Measurements from ENCODE around the gene ZNF48. TPM values are rescaled to one million over a fixed set of nuclear protein-coding genes. Genes with fewer than 3 reads are reported as not detected.

Gene ZNF48
- total RNA-seq, 1 donor from 2014 or later, result 13.4 TPM

DNA sequence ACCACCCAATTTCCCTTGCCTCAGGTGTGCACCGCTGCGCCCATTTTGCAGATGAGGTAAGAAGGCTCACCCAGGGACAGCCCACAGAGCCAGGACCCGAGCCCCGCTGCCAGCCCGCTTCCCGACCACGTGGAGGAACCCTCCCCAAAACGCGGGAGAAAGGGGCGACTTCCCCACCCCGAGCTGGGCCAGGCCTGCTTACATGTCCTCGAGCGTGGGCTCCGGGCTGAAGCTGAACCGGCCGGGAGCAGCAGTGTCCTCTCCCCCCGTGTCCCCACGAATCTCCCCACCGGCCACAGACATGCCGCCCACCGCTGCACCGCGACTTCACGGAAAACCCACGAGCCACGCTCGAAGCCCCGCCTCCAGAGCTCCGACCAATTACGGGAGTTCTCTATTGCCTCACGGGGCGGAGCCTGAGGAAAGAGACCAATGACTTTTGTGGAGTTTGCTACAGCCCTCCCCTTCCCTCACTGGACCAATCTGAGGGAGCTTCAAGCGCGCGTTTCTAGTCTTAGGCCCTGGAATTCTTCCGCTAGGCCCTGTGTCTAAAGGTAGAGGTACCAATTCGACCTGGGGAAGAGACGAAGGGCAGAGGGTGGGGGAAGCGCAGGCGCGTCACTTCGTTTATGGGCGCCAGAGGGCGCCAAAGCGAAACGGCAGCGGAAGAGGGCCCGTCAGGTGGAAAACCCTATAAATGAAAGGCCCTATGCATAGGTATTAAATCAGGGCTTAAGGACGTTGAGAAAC is 34.6 kb downstream of the ZNF48 start, which contains the start of gene DCTPP1:
DCTPP1 (minus strand) TSS at position 353 of the 750 bp plus-strand sequence; CDS start at position 303, 50 bp downstream.
- Mint-ChIP-seq H3K36me3 (ENCODE audit: low read depth) (peaks cover 28% of the 10 kb centered on the region), H3K4me3 (ENCODE audit: low read depth) (no peak within 1 kb of the TSS), H3K9me3 (no peaks in the 10 kb centered on the region), H3K4me1 (ENCODE audit: low read depth) (peaks cover 20% of the 10 kb centered on the region), H3K27me3 (ENCODE audit: low read depth) (no peaks in the 10 kb centered on the region), H3K27ac (no peak within 1 kb of the TSS)
- DNase-seq (ENCODE audit: low spot score), result peak; percentile 96
- intact Hi-C loops (cut with micrococcal nuclease), result loop anchor here (1.0 to 5.0 kb wide), 9 partner anchors 15 to 228 kb away; partner anchors contain the start of genes FBRS, SEPHS2, ZNF689 and ZNF768

GRCh38 chr16:30430428-30430970 is 35.3 kb downstream of the ZNF48 start:
- no peaks in the 10 kb centered on the region for H3K27me3 Mint-ChIP-seq (ENCODE audit: low read depth)
- no peaks in the 10 kb centered on the region for H3K9me3 Mint-ChIP-seq
- no peak overlapping the region for H3K27ac Mint-ChIP-seq
- H3K4me1 Mint-ChIP-seq (ENCODE audit: low read depth), result peaks cover 23% of the 10 kb centered on the region
- intact Hi-C loops (cut with micrococcal nuclease), result loop anchor here (1.0 to 5.0 kb wide), 9 partner anchors 15 to 228 kb away; partner anchors contain the start of genes FBRS, SEPHS2, ZNF689 and ZNF768
- DNase-seq (ENCODE audit: low spot score), result no peak
- H3K36me3 Mint-ChIP-seq (ENCODE audit: low read depth), result peaks cover 27% of the 10 kb centered on the region
- H3K4me3 Mint-ChIP-seq (ENCODE audit: low read depth), result no peak overlapping the region

- no peak for DNase-seq (ENCODE audit: low spot score)
- H3K27ac Mint-ChIP-seq, result peak overlapping the region; percentile 78
- peaks cover 19% of the 10 kb centered on the region for H3K4me1 Mint-ChIP-seq (ENCODE audit: low read depth)
- intact Hi-C loops (cut with micrococcal nuclease), result loop anchor here (1.0 to 5.0 kb wide), 5 partner anchors 10 to 192 kb away; partner anchors contain the start of genes SEPHS2, ZNF689 and ZNF768
- no peaks in the 10 kb centered on the region for H3K27me3 Mint-ChIP-seq (ENCODE audit: low read depth)
- peak overlapping the region; percentile 19 for H3K4me3 Mint-ChIP-seq (ENCODE audit: low read depth)
- H3K36me3 Mint-ChIP-seq (ENCODE audit: low read depth), result no peaks in the 10 kb centered on the region
- no peaks in the 10 kb centered on the region for H3K9me3 Mint-ChIP-seq
Observed at GRCh38 chr16:30434852-30435251, 39.6 kb downstream of the ZNF48 start.

DNA sequence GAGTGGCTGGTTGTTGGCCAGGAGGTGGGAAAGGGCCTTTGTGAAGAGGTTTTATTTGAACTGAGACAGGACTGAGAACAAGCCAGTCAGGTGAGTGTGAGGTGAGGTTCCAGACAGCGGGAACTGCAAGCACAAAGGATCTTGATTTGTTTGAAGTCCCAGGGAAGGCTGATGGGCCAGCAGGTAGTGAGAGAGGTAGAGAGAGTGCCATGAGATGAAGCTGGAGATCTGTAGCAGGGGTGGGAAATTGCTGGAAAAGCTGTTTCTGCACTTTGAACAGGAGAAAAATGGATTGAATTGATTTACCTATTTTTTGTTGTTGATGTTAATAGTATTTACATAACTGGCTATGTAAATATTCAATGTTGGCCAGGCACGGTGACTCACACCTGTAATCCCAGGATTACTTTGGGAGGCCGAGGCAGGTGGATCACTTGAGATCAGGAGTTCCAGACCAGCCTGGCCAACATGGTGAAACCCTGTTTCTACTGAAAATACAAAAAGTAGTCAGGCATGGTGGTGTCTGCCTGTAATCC is 42.4 kb downstream of the ZNF48 start:
- Mint-ChIP-seq H3K27ac (no peak overlapping the region), H3K9me3 (no peaks in the 10 kb centered on the region), H3K27me3 (ENCODE audit: low read depth) (no peaks in the 10 kb centered on the region), H3K4me3 (ENCODE audit: low read depth) (no peak overlapping the region), H3K36me3 (ENCODE audit: low read depth) (peaks cover 3% of the 10 kb centered on the region), H3K4me1 (ENCODE audit: low read depth) (peaks cover 20% of the 10 kb centered on the region)
- no peak for DNase-seq (ENCODE audit: low spot score)
- intact Hi-C loops (cut with micrococcal nuclease), result no loop called here

DNA sequence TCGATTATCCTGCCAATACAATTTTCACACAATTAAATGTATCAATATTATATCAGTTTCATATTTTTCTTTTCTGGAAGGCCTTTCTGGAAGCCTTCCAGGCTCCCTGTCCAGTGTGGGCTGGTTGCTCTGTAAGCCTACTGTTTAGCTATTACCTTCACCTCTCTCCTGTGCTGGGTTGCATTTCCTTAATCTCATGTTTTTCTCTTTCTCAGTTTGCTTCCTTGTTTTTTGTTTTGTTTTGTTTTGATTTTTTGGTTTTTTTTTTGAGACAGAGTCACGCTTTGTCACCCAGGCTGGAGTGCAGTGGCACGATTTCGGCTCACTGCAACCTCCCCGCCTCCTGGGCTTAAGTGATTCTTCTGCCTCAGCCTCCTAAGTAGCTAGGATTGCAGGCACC is 43.6 kb downstream of the ZNF48 start:
- intact Hi-C loops (cut with micrococcal nuclease), result no loop called here
- no peak overlapping the region for H3K4me3 Mint-ChIP-seq (ENCODE audit: low read depth)

GRCh38 chr16:30439720-30440348 is 44.6 kb downstream of the ZNF48 start:
- H3K9me3 Mint-ChIP-seq, result no peaks in the 10 kb centered on the region
- DNase-seq (ENCODE audit: low spot score), result no peak
- H3K27ac Mint-ChIP-seq, result no peak overlapping the region
- H3K4me3 Mint-ChIP-seq (ENCODE audit: low read depth), result no peak overlapping the region
- no peaks in the 10 kb centered on the region for H3K27me3 Mint-ChIP-seq (ENCODE audit: low read depth)
- intact Hi-C loops (cut with micrococcal nuclease), result no loop called here
- peaks cover 24% of the 10 kb centered on the region for H3K36me3 Mint-ChIP-seq (ENCODE audit: low read depth)
- peaks cover 28% of the 10 kb centered on the region for H3K4me1 Mint-ChIP-seq (ENCODE audit: low read depth)

More for the DNA sequence above, 43.6 kb downstream of the ZNF48 start:
- H3K9me3 Mint-ChIP-seq, result no peaks in the 10 kb centered on the region
- H3K27ac Mint-ChIP-seq, result no peak overlapping the region
- peaks cover 27% of the 10 kb centered on the region for H3K4me1 Mint-ChIP-seq (ENCODE audit: low read depth)
- peaks cover 14% of the 10 kb centered on the region for H3K36me3 Mint-ChIP-seq (ENCODE audit: low read depth)
- DNase-seq (ENCODE audit: low spot score), result no peak
- no peaks in the 10 kb centered on the region for H3K27me3 Mint-ChIP-seq (ENCODE audit: low read depth)

DNA sequence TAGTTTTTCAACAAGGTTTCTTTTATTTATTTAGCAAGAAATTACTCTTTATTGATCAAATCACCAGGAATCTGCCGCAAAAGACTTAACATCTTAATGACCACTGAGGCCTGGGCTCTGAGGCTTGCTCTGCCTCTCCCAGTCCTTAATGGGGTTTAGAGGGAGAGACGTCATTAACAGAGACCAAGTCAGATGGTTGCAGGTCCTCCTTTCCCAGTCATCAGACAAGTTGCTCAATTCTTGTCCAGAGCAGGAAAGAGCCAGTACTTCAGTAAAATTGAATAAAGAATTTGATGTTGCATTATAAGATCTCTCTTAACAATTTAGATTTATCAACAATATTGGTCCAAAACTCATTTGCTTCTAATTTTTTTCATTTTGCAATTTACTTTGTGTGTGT is 48.4 kb downstream of the ZNF48 start:
- intact Hi-C loops (cut with micrococcal nuclease), result no loop called here
- H3K36me3 Mint-ChIP-seq (ENCODE audit: low read depth), result peaks cover 33% of the 10 kb centered on the region
- H3K27me3 Mint-ChIP-seq (ENCODE audit: low read depth), result no peaks in the 10 kb centered on the region
- H3K4me3 Mint-ChIP-seq (ENCODE audit: low read depth), result peak overlapping the region; percentile 88
- no peaks in the 10 kb centered on the region for H3K9me3 Mint-ChIP-seq
- no peak for DNase-seq (ENCODE audit: low spot score)
- peaks cover 38% of the 10 kb centered on the region for H3K4me1 Mint-ChIP-seq (ENCODE audit: low read depth)
- H3K27ac Mint-ChIP-seq, result no peak overlapping the region

GRCh38 chr16:30444231-30445148 is 49.3 kb downstream of the ZNF48 start:
- intact Hi-C loops (cut with micrococcal nuclease), result loop anchor here (1.0 to 5.0 kb wide), 4 partner anchors 10 to 83 kb away; partner anchors contain the start of genes DCTPP1 and ZNF768
- peak overlapping the region; percentile 74 for H3K27ac Mint-ChIP-seq
- DNase-seq (ENCODE audit: low spot score), result no peak
- peaks cover 39% of the 10 kb centered on the region for H3K4me1 Mint-ChIP-seq (ENCODE audit: low read depth)
- peaks cover 33% of the 10 kb centered on the region for H3K36me3 Mint-ChIP-seq (ENCODE audit: low read depth)
- peak overlapping the region; percentile 88 for H3K4me3 Mint-ChIP-seq (ENCODE audit: low read depth)
- H3K9me3 Mint-ChIP-seq, result no peaks in the 10 kb centered on the region
- no peaks in the 10 kb centered on the region for H3K27me3 Mint-ChIP-seq (ENCODE audit: low read depth)

GRCh38 chr16:30445149-30445407 is 49.9 kb downstream of the ZNF48 start:
- Mint-ChIP-seq H3K9me3 (no peaks in the 10 kb centered on the region), H3K4me1 (ENCODE audit: low read depth) (peaks cover 42% of the 10 kb centered on the region)

DNA sequence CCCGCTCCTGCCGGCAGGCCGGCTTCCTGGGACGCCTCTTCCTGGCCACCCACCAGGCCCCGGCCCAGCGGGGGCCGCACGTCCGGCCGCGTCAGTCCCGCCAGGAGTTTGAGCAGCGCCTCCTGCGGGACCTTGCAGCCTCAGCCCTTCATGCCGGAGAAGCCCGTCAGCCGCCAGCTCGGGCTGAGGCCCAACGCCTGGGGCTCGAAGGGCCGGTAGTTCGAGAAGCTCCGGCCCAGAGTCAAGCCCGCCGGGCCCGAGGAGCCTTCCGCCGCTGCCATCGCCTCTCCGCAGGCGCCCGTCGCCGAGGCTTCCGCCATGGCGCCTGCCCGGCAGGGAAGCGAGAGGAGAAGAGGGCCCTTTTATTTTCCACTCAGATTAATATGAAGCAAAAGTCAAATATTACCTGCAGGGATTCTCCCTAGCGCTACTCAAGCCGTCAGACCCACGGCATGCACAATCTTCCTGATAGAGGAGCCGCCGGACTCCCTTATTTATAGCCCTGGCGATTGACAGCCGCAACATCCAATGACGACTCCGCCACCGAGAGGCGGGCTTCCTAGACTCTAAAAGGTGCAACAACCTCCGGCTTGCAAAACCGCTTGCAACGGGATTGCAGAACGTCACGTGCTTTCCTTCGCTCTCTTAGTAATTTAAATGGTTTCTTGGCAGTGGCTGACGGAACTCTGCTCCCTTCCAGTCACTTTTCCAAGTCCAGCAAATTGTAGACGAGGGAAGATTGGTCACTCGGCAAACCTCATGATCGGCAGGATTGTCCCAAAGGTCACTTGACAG is 50.4 kb downstream of the ZNF48 start, which contains the start of gene SEPHS2:
SEPHS2 (minus strand) TSS at position 467 of the 795 bp plus-strand sequence; CDS start at position 320, 147 bp downstream.
- peak; percentile 95 for DNase-seq (ENCODE audit: low spot score)
- H3K27ac Mint-ChIP-seq, result peak within 1 kb of the TSS; percentile 94
- intact Hi-C loops (cut with micrococcal nuclease), result loop anchor here (1.0 to 5.0 kb wide), 4 partner anchors 11 to 82 kb away; partner anchors contain the start of genes DCTPP1 and ZNF768
- peaks cover 33% of the 10 kb centered on the region for H3K36me3 Mint-ChIP-seq (ENCODE audit: low read depth)
- H3K27me3 Mint-ChIP-seq (ENCODE audit: low read depth), result no peaks in the 10 kb centered on the region
- peak within 1 kb of the TSS; percentile 88 for H3K4me3 Mint-ChIP-seq (ENCODE audit: low read depth)
- no peaks in the 10 kb centered on the region for H3K9me3 Mint-ChIP-seq
- H3K4me1 Mint-ChIP-seq (ENCODE audit: low read depth), result peaks cover 45% of the 10 kb centered on the region

More at GRCh38 chr16:30445149-30445407, 49.9 kb downstream of the ZNF48 start:
- no peak for DNase-seq (ENCODE audit: low spot score)
- H3K36me3 Mint-ChIP-seq (ENCODE audit: low read depth), result peaks cover 33% of the 10 kb centered on the region
- intact Hi-C loops (cut with micrococcal nuclease), result loop anchor here (1.0 to 5.0 kb wide), 4 partner anchors 11 to 82 kb away; partner anchors contain the start of genes DCTPP1 and ZNF768
- peak overlapping the region; percentile 74 for H3K27ac Mint-ChIP-seq
- no peaks in the 10 kb centered on the region for H3K27me3 Mint-ChIP-seq (ENCODE audit: low read depth)
- H3K4me3 Mint-ChIP-seq (ENCODE audit: low read depth), result peak overlapping the region; percentile 88

DNA sequence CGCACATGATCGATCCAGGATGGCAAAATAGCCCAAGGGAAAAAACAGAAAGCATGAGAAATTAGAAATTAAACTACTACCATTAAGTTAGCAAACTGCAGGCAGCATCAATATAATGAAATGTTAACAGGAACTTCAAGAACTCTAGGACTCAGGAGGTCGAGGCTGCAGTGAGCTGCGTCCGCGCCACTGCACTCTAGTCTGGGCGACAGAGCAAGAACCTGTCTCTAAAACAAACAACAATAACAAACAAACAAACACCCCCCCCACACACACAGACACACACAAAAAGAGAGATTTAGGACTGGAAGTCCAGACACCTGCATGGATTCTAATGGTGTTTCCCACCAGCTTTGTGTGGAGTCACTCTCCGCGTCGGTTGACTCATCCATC is 51.0 kb downstream of the ZNF48 start:
- DNase-seq (ENCODE audit: low spot score), result no peak
- Mint-ChIP-seq H3K36me3 (ENCODE audit: low read depth) (peaks cover 33% of the 10 kb centered on the region), H3K4me3 (ENCODE audit: low read depth) (peak overlapping the region; percentile 88), H3K9me3 (no peaks in the 10 kb centered on the region), H3K27me3 (ENCODE audit: low read depth) (no peaks in the 10 kb centered on the region), H3K4me1 (ENCODE audit: low read depth) (peaks cover 49% of the 10 kb centered on the region), H3K27ac (peak overlapping the region; percentile 94)
- intact Hi-C loops (cut with micrococcal nuclease), result loop anchor here (5.0 kb wide), 2 partner anchors 41 to 81 kb away; partner anchors contain the start of gene ZNF768

Measured in activated T-helper 2 cell treated with anti-CD3 and anti-CD28 coated beads, Interferon-gamma antibody, Interleukin-2, Interleukin-4, amounts not matched to agents 10 μg/mL and 5 μg/mL and 100 μg/mL, durations not matched to agents 14 hours and 24 hours and 36 hours (primary cell).